HCT116 (cell line): ENCODE measurements around the gene GAL3ST3.
"Not testable (repeated sequence)": the region's sequence is repeated elsewhere in the genome, so short reads cannot be mapped to it uniquely, and the experiment has no call there.

ENCODE experiments used
- CEBPB ChIP-seq: IDR thresholded peaks from 2 replicates; pipeline ENCODE4 v1.6.1; 2012; ENCODE audit warnings: low read depth
- EGR1 ChIP-seq: IDR thresholded peaks from 2 replicates; pipeline ENCODE4 v1.6.1; 2012; ENCODE audit warnings: low read depth
- EZH2 ChIP-seq: fragments of 200-600 bp; sonication (generic); IDR thresholded peaks from 2 replicates; pipeline ENCODE4 v1.6.1; 2017; ENCODE audit warnings: antibody characterized with exemption, mixed run types
- EZH2phosphoT487 ChIP-seq: fragments of 200-600 bp; IDR thresholded peaks from 2 replicates; pipeline ENCODE4 v1.6.1; 2018; ENCODE audit warnings: antibody characterized with exemption, borderline replicate concordance
- POLR2A ChIP-seq: IDR thresholded peaks from 2 replicates; pipeline ENCODE4 v1.7.0; 2011; ENCODE audit warnings: borderline replicate concordance; ENCODE audit not compliant: insufficient read depth, insufficient read length; ENCODE audit errors: extremely low read depth
- POLR2AphosphoS5 ChIP-seq: IDR thresholded peaks from 2 replicates; pipeline ENCODE4 v1.6.1; 2011; ENCODE audit warnings: mild to moderate bottlenecking, low read depth, low read length, moderate library complexity
- RAD21 ChIP-seq: IDR thresholded peaks from 2 replicates; pipeline ENCODE4 v1.6.1; 2012; ENCODE audit warnings: low read depth, mild to moderate bottlenecking
- SP1 ChIP-seq: IDR thresholded peaks from 2 replicates; pipeline ENCODE4 v1.6.1; 2012; ENCODE audit warnings: low read depth
- YY1 ChIP-seq: IDR thresholded peaks from 2 replicates; pipeline ENCODE4 v1.6.1; 2011; ENCODE audit warnings: low read length, low read depth, moderate library complexity, mild to moderate bottlenecking; ENCODE audit not compliant: insufficient replicate concordance; ENCODE audit errors: extremely low read depth
- ZBTB33 ChIP-seq: IDR thresholded peaks from 2 replicates; pipeline ENCODE4 v1.6.1; 2011; ENCODE audit warnings: mild to moderate bottlenecking, low read length, moderate library complexity; ENCODE audit not compliant: insufficient replicate concordance; ENCODE audit errors: extremely low read depth
- TF ChIP-seq, protein P1 (sequence below), 3 experiments: fragments of 200-600 bp in 1 of 3; sonication (generic) in 1 of 3; IDR thresholded peaks in 2 of 3; conservative IDR thresholded peaks in 1 of 3; 2 replicates each; pipeline ENCODE4 v1.5.1; 2012 to 2017; ENCODE audit warnings: low read depth in 2 of 3, low read length in 2 of 3, antibody characterized with exemption in 1 of 3, borderline replicate concordance in 1 of 3, control low read depth in 1 of 3, mild to moderate bottlenecking in 1 of 3, mixed read lengths in 1 of 3, mixed run types in 1 of 3, moderate library complexity in 1 of 3; ENCODE audit not compliant: insufficient read depth in 1 of 3

- TF ChIP-seq POLR2AphosphoS5, EGR1, SP1, YY1, EZH2phosphoT487, EZH2, CEBPB, ZBTB33, RAD21, POLR2A: not testable (repeated sequence)
- TF ChIP-seq, protein P1, sequence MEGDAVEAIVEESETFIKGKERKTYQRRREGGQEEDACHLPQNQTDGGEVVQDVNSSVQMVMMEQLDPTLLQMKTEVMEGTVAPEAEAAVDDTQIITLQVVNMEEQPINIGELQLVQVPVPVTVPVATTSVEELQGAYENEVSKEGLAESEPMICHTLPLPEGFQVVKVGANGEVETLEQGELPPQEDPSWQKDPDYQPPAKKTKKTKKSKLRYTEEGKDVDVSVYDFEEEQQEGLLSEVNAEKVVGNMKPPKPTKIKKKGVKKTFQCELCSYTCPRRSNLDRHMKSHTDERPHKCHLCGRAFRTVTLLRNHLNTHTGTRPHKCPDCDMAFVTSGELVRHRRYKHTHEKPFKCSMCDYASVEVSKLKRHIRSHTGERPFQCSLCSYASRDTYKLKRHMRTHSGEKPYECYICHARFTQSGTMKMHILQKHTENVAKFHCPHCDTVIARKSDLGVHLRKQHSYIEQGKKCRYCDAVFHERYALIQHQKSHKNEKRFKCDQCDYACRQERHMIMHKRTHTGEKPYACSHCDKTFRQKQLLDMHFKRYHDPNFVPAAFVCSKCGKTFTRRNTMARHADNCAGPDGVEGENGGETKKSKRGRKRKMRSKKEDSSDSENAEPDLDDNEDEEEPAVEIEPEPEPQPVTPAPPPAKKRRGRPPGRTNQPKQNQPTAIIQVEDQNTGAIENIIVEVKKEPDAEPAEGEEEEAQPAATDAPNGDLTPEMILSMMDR (IDR thresholded peaks at IDR 0.05 in 2 of 3, conservative IDR thresholded peaks at IDR 0.05 in 1 of 3; ENCODE audit: borderline replicate concordance in 1 of 3, insufficient read depth in 1 of 3, low read depth in 2 of 3, low read length in 2 of 3): not testable (repeated sequence)
These were observed 38.9 kb downstream of the GAL3ST3 start for GRCh38 chr11:66010036-66010435.
